ENCODE measurements around the gene CIAO3. TPM values are rescaled to one million over a fixed set of nuclear protein-coding genes. Genes with fewer than 3 reads are reported as not detected.
A peak's percentile ranks its signal among the peaks of the same experiment; 100 is the strongest.

The CIAO3 gene
- total and polyA plus RNA-seq, 10 of the 15 experiments (the other 5 are each of a cell fraction or from before 2014, with no cell fraction given), result 1.4 to 37.5 (median 30.8) TPM

GRCh38 chr16:679814-680624 lies 60.8 kb downstream of the CIAO3 start, which contains the start of gene STUB1 (continued):
- 0 out of 2 replicates have a peak, but pooled peaks have one; percentile 18 for TF ChIP-seq ZSCAN29 (IDR thresholded peaks at IDR 0.05)
- no peak for TF ChIP-seq HDAC2 (IDR thresholded peaks at IDR 0.05)
- no peak for TF ChIP-seq CEBPB (IDR thresholded peaks at IDR 0.05; ENCODE audit: borderline replicate concordance in 1 of 2, low read depth in 2 of 2, low read length in 2 of 2)
- peak; percentile 48 for TF ChIP-seq PKNOX1 (IDR thresholded peaks at IDR 0.05)

MicroRNA genes within 50 kb of the gene (microRNA counts, 767-probe panel; counts per million panel counts)
- 516 counts per million, percentile 8 among the panel's probes with 10 or more counts for microRNA hsa-miR-662

Small RNAs within 50 kb of the gene (microRNA-seq; reads per million reads assigned to microRNA genes)
- gene MIR662, result not detected

Small RNAs within 50 kb of the gene (small RNA-seq; reads per million reads assigned to genes)
- not detected for gene MIR662

Other genes with a start within 250 kb of the CIAO3 start
Only the 7 nearest of the 25 such genes appear.
- gene FBXL16, start 35.2 kb downstream of the CIAO3 start, total RNA-seq (2014; rRNA removed), result 0.23 and 0.44 TPM in 2 replicates
- 0.13 and 0.14 TPM in 2 replicates for gene FBXL16, start 35.2 kb downstream of the CIAO3 start, total RNA-seq (2014; rRNA removed; fragmentation: Illumina TruSeq; extraction: Trizol)
- 1.4 and 2.3 TPM in 2 replicates for gene FBXL16, start 35.2 kb downstream of the CIAO3 start, total RNA-seq (2021)
- gene FBXL16, start 35.2 kb downstream of the CIAO3 start, polyA plus RNA-seq (2011; rRNA removed), result 0.42 and 0.53 TPM in 2 replicates
- gene FBXL16, start 35.2 kb downstream of the CIAO3 start, polyA plus RNA-seq (2014; fragmentation: Illumina TruSeq; extraction: Trizol), result 0.08 and 0.25 TPM in 2 replicates
- gene FBXL16, start 35.2 kb downstream of the CIAO3 start, polyA plus RNA-seq (2014; fragmentation: Nextera tagmentation; extraction: Ambion mirVana), result under 1 TPM; 0.13 to 0.19 TPM
- 0.86 and 1.2 TPM in 2 replicates for gene FBXL16, start 35.2 kb downstream of the CIAO3 start, polyA plus RNA-seq (2014; rRNA removed)
- under 1 TPM; 0.13 to 0.54 TPM for gene FBXL16, start 35.2 kb downstream of the CIAO3 start, polyA plus RNA-seq (2016; fragmentation: Nextera tagmentation; extraction: Ambion mirVana)
- gene METRN, start 25.9 kb downstream of the CIAO3 start, total RNA-seq (2014; rRNA removed), result 12.8 and 14.3 TPM in 2 replicates
- 0.72 and 1.2 TPM in 2 replicates for gene METRN, start 25.9 kb downstream of the CIAO3 start, total RNA-seq (2014; rRNA removed; fragmentation: Illumina TruSeq; extraction: Trizol)
- 6.2 and 8.9 TPM in 2 replicates for gene METRN, start 25.9 kb downstream of the CIAO3 start, total RNA-seq (2021)
- gene METRN, start 25.9 kb downstream of the CIAO3 start, polyA plus RNA-seq (2011; rRNA removed), result 1.3 and 5.9 TPM in 2 replicates
- 0.05 and 0.15 TPM in 2 replicates for gene METRN, start 25.9 kb downstream of the CIAO3 start, polyA plus RNA-seq (2014; fragmentation: Illumina TruSeq; extraction: Trizol)
- under 1 TPM in 1 of 2 experiments, not detected in 1; 0.11 TPM for gene METRN, start 25.9 kb downstream of the CIAO3 start, polyA plus RNA-seq (2014; fragmentation: Nextera tagmentation; extraction: Ambion mirVana)
- 9.4 and 11.0 TPM in 2 replicates for gene METRN, start 25.9 kb downstream of the CIAO3 start, polyA plus RNA-seq (2014; rRNA removed)
- gene METRN, start 25.9 kb downstream of the CIAO3 start, polyA plus RNA-seq (2016; fragmentation: Nextera tagmentation; extraction: Ambion mirVana), result 1 to 10 TPM in 1 of 2 experiments, under 1 TPM in 1; 0.53 to 1.1 TPM
- 38.4 and 51.7 TPM in 2 replicates for gene ANTKMT, start 19.9 kb downstream of the CIAO3 start, total RNA-seq (2014; rRNA removed)
- 7.1 and 9.3 TPM in 2 replicates for gene ANTKMT, start 19.9 kb downstream of the CIAO3 start, total RNA-seq (2014; rRNA removed; fragmentation: Illumina TruSeq; extraction: Trizol)
- gene ANTKMT, start 19.9 kb downstream of the CIAO3 start, total RNA-seq (2021), result 60.5 and 67.8 TPM in 2 replicates
- gene ANTKMT, start 19.9 kb downstream of the CIAO3 start, polyA plus RNA-seq (2011; rRNA removed), result 3.3 and 5.6 TPM in 2 replicates
- gene ANTKMT, start 19.9 kb downstream of the CIAO3 start, polyA plus RNA-seq (2014; fragmentation: Illumina TruSeq; extraction: Trizol), result 0.62 TPM in 1 of 2 replicates, not detected in the other
- 1 to 10 TPM in 1 of 2 experiments, under 1 TPM in 1; 0.58 to 3.1 TPM for gene ANTKMT, start 19.9 kb downstream of the CIAO3 start, polyA plus RNA-seq (2014; fragmentation: Nextera tagmentation; extraction: Ambion mirVana)
- gene ANTKMT, start 19.9 kb downstream of the CIAO3 start, polyA plus RNA-seq (2014; rRNA removed), result 39.2 and 42.3 TPM in 2 replicates
- gene ANTKMT, start 19.9 kb downstream of the CIAO3 start, polyA plus RNA-seq (2016; fragmentation: Nextera tagmentation; extraction: Ambion mirVana), result 10 to 100 TPM; 44.5 to 54.8 TPM
- gene CCDC78, start 14.6 kb downstream of the CIAO3 start, total RNA-seq (2014; rRNA removed), result 12.2 and 16.2 TPM in 2 replicates
- 3.0 and 4.7 TPM in 2 replicates for gene CCDC78, start 14.6 kb downstream of the CIAO3 start, total RNA-seq (2014; rRNA removed; fragmentation: Illumina TruSeq; extraction: Trizol)
- gene CCDC78, start 14.6 kb downstream of the CIAO3 start, total RNA-seq (2021), result 16.2 and 18.7 TPM in 2 replicates
- 3.2 and 7.2 TPM in 2 replicates for gene CCDC78, start 14.6 kb downstream of the CIAO3 start, polyA plus RNA-seq (2011; rRNA removed)
- gene CCDC78, start 14.6 kb downstream of the CIAO3 start, polyA plus RNA-seq (2014; fragmentation: Illumina TruSeq; extraction: Trizol), result 1.1 and 2.5 TPM in 2 replicates
- under 1 TPM; 0.10 to 0.97 TPM for gene CCDC78, start 14.6 kb downstream of the CIAO3 start, polyA plus RNA-seq (2014; fragmentation: Nextera tagmentation; extraction: Ambion mirVana)
- 26.2 and 32.6 TPM in 2 replicates for gene CCDC78, start 14.6 kb downstream of the CIAO3 start, polyA plus RNA-seq (2014; rRNA removed)
- 1 to 10 TPM; 3.1 to 6.1 TPM for gene CCDC78, start 14.6 kb downstream of the CIAO3 start, polyA plus RNA-seq (2016; fragmentation: Nextera tagmentation; extraction: Ambion mirVana)
- gene HAGHL, start 13.9 kb downstream of the CIAO3 start, total RNA-seq (2014; rRNA removed), result 27.5 and 30.2 TPM in 2 replicates
- gene HAGHL, start 13.9 kb downstream of the CIAO3 start, total RNA-seq (2014; rRNA removed; fragmentation: Illumina TruSeq; extraction: Trizol), result 8.5 and 9.5 TPM in 2 replicates
- gene HAGHL, start 13.9 kb downstream of the CIAO3 start, total RNA-seq (2021), result 44.5 and 48.2 TPM in 2 replicates
- gene HAGHL, start 13.9 kb downstream of the CIAO3 start, polyA plus RNA-seq (2011; rRNA removed), result 5.9 and 14.0 TPM in 2 replicates
- gene HAGHL, start 13.9 kb downstream of the CIAO3 start, polyA plus RNA-seq (2014; fragmentation: Illumina TruSeq; extraction: Trizol), result 0.41 and 1.9 TPM in 2 replicates
- under 1 TPM; 0.23 to 0.68 TPM for gene HAGHL, start 13.9 kb downstream of the CIAO3 start, polyA plus RNA-seq (2014; fragmentation: Nextera tagmentation; extraction: Ambion mirVana)
- 44.6 and 46.2 TPM in 2 replicates for gene HAGHL, start 13.9 kb downstream of the CIAO3 start, polyA plus RNA-seq (2014; rRNA removed)
- 10 to 100 TPM; 18.8 to 23.5 TPM for gene HAGHL, start 13.9 kb downstream of the CIAO3 start, polyA plus RNA-seq (2016; fragmentation: Nextera tagmentation; extraction: Ambion mirVana)
- not detected in 2 replicates for gene MSLN, start 19.7 kb upstream of the CIAO3 start, total RNA-seq (2014; rRNA removed)
- not detected in 2 replicates for gene MSLN, start 19.7 kb upstream of the CIAO3 start, total RNA-seq (2014; rRNA removed; fragmentation: Illumina TruSeq; extraction: Trizol)
- not detected in 2 replicates for gene MSLN, start 19.7 kb upstream of the CIAO3 start, total RNA-seq (2021)
- gene MSLN, start 19.7 kb upstream of the CIAO3 start, polyA plus RNA-seq (2011; rRNA removed), result 0.08 TPM in 1 of 2 replicates, not detected in the other
- not detected in 2 replicates for gene MSLN, start 19.7 kb upstream of the CIAO3 start, polyA plus RNA-seq (2014; fragmentation: Illumina TruSeq; extraction: Trizol)
- not detected for gene MSLN, start 19.7 kb upstream of the CIAO3 start, polyA plus RNA-seq (2014; fragmentation: Nextera tagmentation; extraction: Ambion mirVana)
- gene MSLN, start 19.7 kb upstream of the CIAO3 start, polyA plus RNA-seq (2014; rRNA removed), result not detected in 2 replicates
- not detected for gene MSLN, start 19.7 kb upstream of the CIAO3 start, polyA plus RNA-seq (2016; fragmentation: Nextera tagmentation; extraction: Ambion mirVana)
- gene RPUSD1, start 47.4 kb upstream of the CIAO3 start, total RNA-seq (2014; rRNA removed), result 40.9 and 48.3 TPM in 2 replicates
- gene RPUSD1, start 47.4 kb upstream of the CIAO3 start, total RNA-seq (2014; rRNA removed; fragmentation: Illumina TruSeq; extraction: Trizol), result 7.3 and 9.7 TPM in 2 replicates
- gene RPUSD1, start 47.4 kb upstream of the CIAO3 start, total RNA-seq (2021), result 47.4 and 49.7 TPM in 2 replicates
- 3.4 and 9.4 TPM in 2 replicates for gene RPUSD1, start 47.4 kb upstream of the CIAO3 start, polyA plus RNA-seq (2011; rRNA removed)
- gene RPUSD1, start 47.4 kb upstream of the CIAO3 start, polyA plus RNA-seq (2014; fragmentation: Illumina TruSeq; extraction: Trizol), result 0.36 and 4.0 TPM in 2 replicates
- gene RPUSD1, start 47.4 kb upstream of the CIAO3 start, polyA plus RNA-seq (2014; fragmentation: Nextera tagmentation; extraction: Ambion mirVana), result 1 to 10 TPM in 1 of 2 experiments, under 1 TPM in 1; 0.55 to 1.2 TPM
- gene RPUSD1, start 47.4 kb upstream of the CIAO3 start, polyA plus RNA-seq (2014; rRNA removed), result 49.9 and 67.3 TPM in 2 replicates
- 10 to 100 TPM; 32.4 to 43.1 TPM for gene RPUSD1, start 47.4 kb upstream of the CIAO3 start, polyA plus RNA-seq (2016; fragmentation: Nextera tagmentation; extraction: Ambion mirVana)

All from GM12878 (cell line).